Neuronal stem cell (in vitro differentiated cells): ENCODE results near the gene STX3.

Source experiments
- DNase-seq: peaks from one replicate; pipeline ENCODE4 v3.0.0-alpha.2; 2013; ENCODE audit warnings: low spot score
- H2AFZ ChIP-seq: one replicate; pipeline ENCODE4 v1.6.1; 2013; ENCODE audit warnings: mild to moderate bottlenecking, low read length, inconsistent platforms
- H2AK5ac ChIP-seq: 2 replicates; pipeline ENCODE4 v1.6.1; 2013; ENCODE audit warnings: low read depth, mild to moderate bottlenecking, inconsistent platforms, low read length, moderate library complexity, mixed read lengths
- H2BK120ac ChIP-seq: 2 replicates; pipeline ENCODE4 v1.6.1; 2013; ENCODE audit warnings: low read depth, mild to moderate bottlenecking, inconsistent platforms, low read length, moderate library complexity, mixed read lengths
- H2BK12ac ChIP-seq: one replicate; pipeline ENCODE4 v1.6.1; 2013; ENCODE audit warnings: low read length, inconsistent platforms
- H2BK15ac ChIP-seq: 2 replicates; pipeline ENCODE4 v1.6.1; 2013; ENCODE audit warnings: mild to moderate bottlenecking, low read length, inconsistent platforms, mixed read lengths
- H2BK5ac ChIP-seq: one replicate; pipeline ENCODE4 v1.6.1; 2013; ENCODE audit warnings: inconsistent platforms, mild to moderate bottlenecking, low read length, moderate library complexity
- H3K14ac ChIP-seq: one replicate; pipeline ENCODE4 v1.6.1; 2013; ENCODE audit warnings: low read length, inconsistent platforms
- H3K18ac ChIP-seq: 2 replicates; pipeline ENCODE4 v1.6.1; 2013; ENCODE audit warnings: low read length, inconsistent platforms
- H3K23ac ChIP-seq: 2 replicates; pipeline ENCODE4 v1.6.1; 2013; ENCODE audit warnings: low read depth, mild to moderate bottlenecking, mixed read lengths, low read length, inconsistent platforms; ENCODE audit not compliant: poor library complexity
- H3K27ac ChIP-seq: replicated peaks from 3 replicates; pipeline ENCODE4 v1.5.1; 2013; ENCODE audit warnings: low read length, inconsistent platforms
- H3K27me3 ChIP-seq, 3 experiments: 2 replicates each; pipeline ENCODE4 v1.6.1; 2013; ENCODE audit warnings: low read length in 3 of 3, mild to moderate bottlenecking in 2 of 3, inconsistent platforms in 1 of 3, low read depth in 1 of 3, mixed read lengths in 1 of 3, moderate library complexity in 1 of 3; ENCODE audit not compliant: control insufficient read depth in 3 of 3, insufficient read depth in 3 of 3
- H3K36me3 ChIP-seq, 2 donors: replicated peaks in 1 of 2; 2 replicates each; pipeline ENCODE4 v1.6.1; 2013; ENCODE audit warnings: low read length in 2 of 2; ENCODE audit not compliant: control insufficient read depth in 2 of 2, insufficient read depth in 2 of 2
- H3K4ac ChIP-seq: 2 replicates; pipeline ENCODE4 v1.6.1; 2013; ENCODE audit warnings: inconsistent platforms, mild to moderate bottlenecking, low read length, moderate library complexity
- H3K4me1 ChIP-seq, 2 donors: 1 replicate in 1 of 2; 2 replicates in 1 of 2; pipeline ENCODE4 v1.6.1; 2013; ENCODE audit warnings: low read length in 2 of 2, low read depth in 1 of 2; ENCODE audit not compliant: control insufficient read depth in 2 of 2, insufficient read depth in 1 of 2
- H3K4me2 ChIP-seq: one replicate; pipeline ENCODE4 v1.6.1; 2013; ENCODE audit warnings: mild to moderate bottlenecking, low read length, inconsistent platforms; ENCODE audit not compliant: insufficient read depth, poor library complexity, severe bottlenecking
- H3K4me3 ChIP-seq, 2 donors: 2 replicates each; pipeline ENCODE4 v1.5.1; 2013; ENCODE audit warnings: low read length in 2 of 2, mild to moderate bottlenecking in 2 of 2, inconsistent platforms in 1 of 2, moderate library complexity in 1 of 2
- H3K79me1 ChIP-seq: one replicate; pipeline ENCODE4 v1.6.1; 2013; ENCODE audit warnings: low read depth, mild to moderate bottlenecking, inconsistent platforms, low read length, moderate library complexity
- H3K9ac ChIP-seq: one replicate; pipeline ENCODE4 v1.6.1; 2013; ENCODE audit warnings: mild to moderate bottlenecking, low read depth, low read length, inconsistent platforms; ENCODE audit not compliant: poor library complexity
- H3K9me3 ChIP-seq, 2 donors: replicated peaks in 1 of 2; 2 replicates each; pipeline versions ENCODE3 to v1.6.1; 2013; ENCODE audit warnings: low read length in 2 of 2, mild to moderate bottlenecking in 2 of 2, inconsistent platforms in 1 of 2, low read depth in 1 of 2, mixed read lengths in 1 of 2, moderate library complexity in 1 of 2; ENCODE audit not compliant: control insufficient read depth in 2 of 2, insufficient read depth in 1 of 2
- H4K8ac ChIP-seq: one replicate; pipeline ENCODE4 v1.6.1; 2013; ENCODE audit warnings: low read depth, mild to moderate bottlenecking, inconsistent platforms, low read length, moderate library complexity
- H4K91ac ChIP-seq: one replicate; pipeline ENCODE4 v1.6.1; 2013; ENCODE audit warnings: low read length, low read depth, mild to moderate bottlenecking, inconsistent platforms; ENCODE audit not compliant: poor library complexity
- WGBS, 2 donors: extraction: QIAGEN DNeasy Blood & Tissue Kit; methylation state at CpG; one replicate each; pipeline ENCODE4 v1.1.7; 2013; ENCODE audit warnings: missing lambda C conversion rate in 2 of 2, mixed read lengths in 1 of 2; ENCODE audit not compliant: insufficient read length in 2 of 2, insufficient replicate concordance in 1 of 2; ENCODE audit errors: extremely low coverage in 2 of 2; 5-methylcytosine and 5-hydroxymethylcytosine counted together

STX3 gene

DNA sequence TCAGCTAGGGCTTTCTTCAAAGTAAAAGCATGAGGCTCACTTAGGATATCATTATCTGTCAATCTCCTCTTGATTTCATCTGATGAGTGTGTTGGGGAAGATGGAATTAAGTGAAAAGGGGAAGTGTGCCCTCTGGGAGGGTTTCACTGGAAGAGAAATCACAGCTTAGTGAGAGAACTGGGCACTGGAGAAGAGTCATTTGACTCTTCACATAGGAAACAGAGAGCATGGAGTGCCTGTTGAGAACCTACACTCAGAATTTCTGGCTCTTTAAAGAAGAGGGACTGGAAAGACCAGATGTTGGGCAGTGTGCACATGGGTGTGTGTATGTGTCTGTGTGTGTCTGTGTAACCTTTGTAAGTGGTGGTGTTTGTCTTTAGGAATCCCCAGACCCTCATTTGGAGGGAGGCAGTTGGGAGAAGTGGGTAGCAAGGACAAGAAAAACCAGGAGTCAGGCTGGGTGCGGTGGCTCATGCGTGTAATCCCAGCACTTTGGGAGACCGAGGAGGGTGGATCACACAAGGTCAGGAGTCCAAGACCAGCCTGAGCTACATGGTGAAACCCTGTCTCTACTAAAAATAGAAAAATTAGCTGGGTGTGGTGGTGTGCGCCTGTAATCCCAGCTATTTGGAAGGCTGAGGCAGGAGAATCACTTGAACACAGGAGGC lies 10.0 kb downstream of the STX3 start:
- H2BK5ac ChIP-seq = no peak overlapping the region
- no peak overlapping the region for H3K4ac ChIP-seq
- no peak overlapping the region for H4K91ac ChIP-seq
- H2AK5ac ChIP-seq = no peak overlapping the region
- H3K4me3 ChIP-seq = no peak overlapping the region
- H3K27ac ChIP-seq = no peak overlapping the region
- no peak overlapping the region for H2AFZ ChIP-seq
- H2BK12ac ChIP-seq = no peak overlapping the region
- H3K9ac ChIP-seq = no peak overlapping the region
- H2BK15ac ChIP-seq = no peak overlapping the region
- H3K27me3 ChIP-seq = peaks cover 0 to 2% (median 0%) of the 10 kb centered on the region in 3 experiments
- H3K18ac ChIP-seq = no peak overlapping the region
- no peaks in the 10 kb centered on the region for H3K9me3 ChIP-seq
- no peak overlapping the region for H3K4me2 ChIP-seq
- H3K4me1 ChIP-seq = peaks cover 4 to 7% of the 10 kb centered on the region in 2 donors
- WGBS, 2 donors = no CpG with 5 or more reads among the region's 4 CpGs
- H3K23ac ChIP-seq = no peak overlapping the region
- no peaks in the 10 kb centered on the region for H3K36me3 ChIP-seq
- H3K79me1 ChIP-seq = no peaks in the 10 kb centered on the region
- H2BK120ac ChIP-seq = no peak overlapping the region
- H4K8ac ChIP-seq = no peak overlapping the region
- DNase-seq = no peak
- no peak overlapping the region for H3K14ac ChIP-seq

GRCh38 chr11:59766542-59767224 lies 11.5 kb downstream of the STX3 start:
- no peak for DNase-seq
- H2BK120ac ChIP-seq = no peak overlapping the region
- peaks cover 4 to 7% of the 10 kb centered on the region in 2 donors for H3K4me1 ChIP-seq
- no peak overlapping the region for H3K14ac ChIP-seq
- WGBS, 2 donors = no CpG with 5 or more reads among the region's 6 CpGs
- H3K9ac ChIP-seq = no peak overlapping the region
- no peak overlapping the region for H3K18ac ChIP-seq
- no peak overlapping the region for H4K8ac ChIP-seq
- H2BK15ac ChIP-seq = no peak overlapping the region
- no peaks in the 10 kb centered on the region for H3K36me3 ChIP-seq
- no peak overlapping the region for H2BK5ac ChIP-seq
- H2AK5ac ChIP-seq = no peak overlapping the region
- no peak overlapping the region for H2BK12ac ChIP-seq
- H3K79me1 ChIP-seq = no peaks in the 10 kb centered on the region
- no peak overlapping the region for H3K23ac ChIP-seq
- H4K91ac ChIP-seq = no peak overlapping the region
- no peak overlapping the region for H3K4ac ChIP-seq
- no peak overlapping the region for H3K4me3 ChIP-seq
- no peak overlapping the region for H3K4me2 ChIP-seq
- peak overlapping the region; percentile 28 for H2AFZ ChIP-seq
- no peak overlapping the region for H3K27ac ChIP-seq
- no peaks in the 10 kb centered on the region for H3K9me3 ChIP-seq
- no peaks in the 10 kb centered on the region for H3K27me3 ChIP-seq

DNA sequence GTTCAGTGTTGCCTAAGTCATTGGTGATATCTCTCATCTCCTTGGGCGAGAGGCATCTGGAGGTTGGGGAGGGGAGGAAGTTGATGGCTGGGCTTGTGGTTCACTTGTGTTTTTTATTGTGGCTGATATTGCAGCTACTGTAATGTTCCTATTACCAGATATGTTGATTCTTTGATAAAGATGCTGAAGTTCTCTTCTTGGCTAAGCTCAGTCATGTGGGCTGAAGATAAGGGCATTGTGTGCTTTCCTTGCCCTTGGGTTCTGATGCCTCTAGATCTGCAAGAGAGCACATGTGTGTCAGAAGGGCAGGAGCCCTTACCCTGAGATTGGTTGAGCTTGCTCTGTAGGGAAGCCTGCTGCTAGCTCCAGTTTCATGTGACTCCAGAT lies 12.0 kb downstream of the STX3 start:
- Histone ChIP-seq H3K23ac (no peak overlapping the region), H4K8ac (no peak overlapping the region), H3K36me3 (no peaks in the 10 kb centered on the region), H2BK15ac (no peak overlapping the region), H3K4me1 (peaks cover 4 to 7% of the 10 kb centered on the region in 2 donors), H2AFZ (no peak overlapping the region), H3K9ac (no peak overlapping the region), H3K14ac (no peak overlapping the region), H2BK12ac (no peak overlapping the region), H3K4me2 (no peak overlapping the region), H3K79me1 (no peaks in the 10 kb centered on the region), H3K9me3 (no peaks in the 10 kb centered on the region), H2BK120ac (no peak overlapping the region), H3K27ac (no peak overlapping the region), H3K27me3 (no peaks in the 10 kb centered on the region), H4K91ac (no peak overlapping the region), H3K4me3 (no peak overlapping the region), H3K4ac (no peak overlapping the region), H2AK5ac (no peak overlapping the region), H2BK5ac (no peak overlapping the region), H3K18ac (no peak overlapping the region)
- no CpG with 5 or more reads among the region's 1 CpG for WGBS, 2 donors
- DNase-seq = no peak

DNA sequence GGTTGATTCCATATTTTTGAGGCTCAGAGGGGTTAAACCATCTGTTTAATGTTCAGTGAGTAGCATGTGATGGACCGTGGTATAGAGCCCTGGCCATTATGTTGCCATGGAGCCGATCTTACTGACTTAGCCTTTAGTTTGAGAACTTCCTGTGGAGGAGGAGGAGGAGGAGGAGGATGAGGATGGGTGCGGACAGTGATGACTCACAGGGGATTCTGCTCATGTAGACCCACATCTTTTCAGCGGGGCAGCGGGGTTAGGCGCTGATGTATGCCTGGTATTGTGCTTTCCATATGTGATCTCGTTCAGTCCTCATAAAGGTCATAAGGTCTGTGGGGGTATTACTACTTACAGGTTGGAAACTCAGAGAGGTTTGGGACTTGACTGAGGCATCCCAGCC lies 13.9 kb downstream of the STX3 start:
- WGBS, 2 donors = no CpG with 5 or more reads among the region's 7 CpGs
- H2BK120ac ChIP-seq = no peak overlapping the region
- no peak overlapping the region for H2BK12ac ChIP-seq
- no peak overlapping the region for H2AFZ ChIP-seq
- no peak overlapping the region for H2BK15ac ChIP-seq
- H3K4me2 ChIP-seq = no peak overlapping the region
- H3K36me3 ChIP-seq = peaks cover 0 to 1% of the 10 kb centered on the region in 2 donors
- no peak overlapping the region for H4K8ac ChIP-seq
- peaks cover 4 to 7% of the 10 kb centered on the region in 2 donors for H3K4me1 ChIP-seq
- H3K9me3 ChIP-seq = no peaks in the 10 kb centered on the region
- H2AK5ac ChIP-seq = no peak overlapping the region
- H4K91ac ChIP-seq = no peak overlapping the region
- no peaks in the 10 kb centered on the region for H3K79me1 ChIP-seq
- no peak overlapping the region for H3K18ac ChIP-seq
- H2BK5ac ChIP-seq = no peak overlapping the region
- DNase-seq = no peak
- no peak overlapping the region for H3K4me3 ChIP-seq
- H3K4ac ChIP-seq = no peak overlapping the region
- no peak overlapping the region for H3K27ac ChIP-seq
- no peak overlapping the region for H3K23ac ChIP-seq
- H3K14ac ChIP-seq = no peak overlapping the region
- no peak overlapping the region for H3K9ac ChIP-seq
- no peaks in the 10 kb centered on the region for H3K27me3 ChIP-seq
